Caco-2 (cell line): ENCODE data around the gene TATDN2. TPM values are rescaled to one million over a fixed set of nuclear protein-coding genes. Genes with fewer than 3 reads are reported as not detected.

Experiments
- BruUV-seq: library from RNA; stranded (reverse); fragments of 400-500 nt; replicated peaks from 2 replicates; lab custom pipeline; 2021; lab: Mats Ljungman, UMichigan
- CTCF ChIA-PET: fragments of 300-600 bp; sonication (Branson Sonifier 250); formaldehyde crosslinking; loops from one replicate; lab custom pipeline; 2022; ENCODE audit warnings: antibody characterized with exemption; lab: Charles Lee
- POLR2A ChIA-PET: fragments of 300-600 bp; sonication (Branson Sonifier 250); formaldehyde crosslinking; loops from one replicate; lab custom pipeline; 2022; ENCODE audit warnings: antibody characterized with exemption; lab: Charles Lee
- DNase-seq, 2 experiments: peaks; one replicate each; pipeline versions ENCODE4 v3.0.0 to v3.0.0-alpha.2; 2020 to 2022
- H3K27me3 ChIP-seq: replicated peaks from 2 replicates; pipeline ENCODE4 v1.6.0; 2011; ENCODE audit warnings: low read length; ENCODE audit not compliant: control insufficient read depth, insufficient read depth
- H3K36me3 ChIP-seq: 2 replicates; pipeline ENCODE4 v1.5.1; 2011; ENCODE audit warnings: low read length; ENCODE audit not compliant: control insufficient read depth, insufficient read depth
- H3K4me1 ChIP-seq: fragments of 250-450 bp; sonication (Bioruptor Pico); 2 replicates; pipeline ENCODE4 v1.5.1; 2020; ENCODE audit warnings: mild to moderate bottlenecking
- H3K4me3 ChIP-seq: 2 replicates; pipeline ENCODE4 v1.5.1; 2011; ENCODE audit warnings: low read depth, mild to moderate bottlenecking, control low read depth, low read length
- H3K9me3 ChIP-seq: fragments of 250-450 bp; sonication (Bioruptor Pico); 2 replicates; pipeline ENCODE4 v1.5.1; 2020; ENCODE audit warnings: mild to moderate bottlenecking, moderate library complexity
- H3K27ac Mint-ChIP-seq: one replicate; pipeline ENCODE4 v1.8.0; 2022; ENCODE audit warnings: mixed read lengths; ENCODE audit not compliant: unreplicated experiment
- H3K27me3 Mint-ChIP-seq: one replicate; pipeline ENCODE4 v1.8.0; 2022; ENCODE audit warnings: mixed read lengths; ENCODE audit not compliant: insufficient read depth, unreplicated experiment
- H3K36me3 Mint-ChIP-seq: one replicate; pipeline ENCODE4 v1.8.0; 2022; ENCODE audit warnings: mild to moderate bottlenecking, mixed read lengths; ENCODE audit not compliant: insufficient read depth, unreplicated experiment
- H3K4me1 Mint-ChIP-seq: one replicate; pipeline ENCODE4 v1.8.0; 2022; ENCODE audit warnings: low read depth, mixed read lengths; ENCODE audit not compliant: unreplicated experiment
- H3K4me3 Mint-ChIP-seq: one replicate; pipeline ENCODE4 v1.8.0; 2022; ENCODE audit warnings: mild to moderate bottlenecking, moderate library complexity, mixed read lengths; ENCODE audit not compliant: unreplicated experiment
- H3K9me3 Mint-ChIP-seq: one replicate; pipeline ENCODE4 v1.8.0; 2022; ENCODE audit warnings: mixed read lengths; ENCODE audit not compliant: unreplicated experiment
- CTCF ChIP-seq, 2 experiments: fragments of 200-600 bp in 1 of 2; IDR thresholded peaks; 1 replicate in 1 of 2; 2 replicates in 1 of 2; pipeline versions ENCODE4 v1.5.1 to v1.8.0; 2011 to 2022; ENCODE audit warnings: antibody characterized with exemption in 1 of 2, control low read depth in 1 of 2, inconsistent platforms in 1 of 2, low read depth in 1 of 2, low read length in 1 of 2, mild to moderate bottlenecking in 1 of 2, moderate library complexity in 1 of 2; ENCODE audit not compliant: insufficient read depth in 1 of 2, severe bottlenecking in 1 of 2, unreplicated experiment in 1 of 2
- intact Hi-C: fragments of 100-400 bp; cut with micrococcal nuclease; formaldehyde crosslinking; loops from one replicate; pipeline ENCODE4 v1.10.0; 2022; ENCODE audit not compliant: unreplicated experiment
- total RNA-seq: library from RNA; stranded (reverse); gene quantifications from 2 replicates; pipeline ENCODE4 v1.2.3, GENCODE V29; 2022

TATDN2 gene
- total RNA-seq, 1 experiment from 2014 or later = 32.1 TPM

GRCh38 chr3:10232137-10232536 is 16.1 kb upstream of the TATDN2 start:
- Mint-ChIP-seq H3K4me3 (no peak overlapping the region), H3K27ac (no peak overlapping the region), H3K9me3 (no peaks in the 10 kb centered on the region), H3K36me3 (peaks cover 15% of the 10 kb centered on the region), H3K4me1 (no peaks in the 10 kb centered on the region), H3K27me3 (no peaks in the 10 kb centered on the region)
- H3K9me3 ChIP-seq = no peaks in the 10 kb centered on the region
- H3K4me3 ChIP-seq = no peak overlapping the region
- H3K36me3 ChIP-seq = no peaks in the 10 kb centered on the region
- H3K4me1 ChIP-seq = no peaks in the 10 kb centered on the region
- TF ChIP-seq CTCF (IDR thresholded peaks at IDR 0.05; ENCODE audit: insufficient read depth in 1 of 2, low read depth in 1 of 2, low read length in 1 of 2, severe bottlenecking in 1 of 2, unreplicated experiment in 1 of 2) = no peak
- intact Hi-C loops = no loop called here
- H3K27me3 ChIP-seq = no peaks in the 10 kb centered on the region
- DNase-seq = no peak
- ChIA-PET CTCF (no interaction called here), POLR2A (no interaction called here)
- no TSS peak for BruUV-seq

GRCh38 chr3:10233988-10234387 is 14.3 kb upstream of the TATDN2 start:
- POLR2A ChIA-PET = no interaction called here
- no peak for DNase-seq
- H3K9me3 ChIP-seq = no peaks in the 10 kb centered on the region
- H3K27me3 ChIP-seq = no peaks in the 10 kb centered on the region
- no peak overlapping the region for H3K27ac Mint-ChIP-seq
- H3K9me3 Mint-ChIP-seq = no peaks in the 10 kb centered on the region
- H3K36me3 ChIP-seq = peaks cover 2% of the 10 kb centered on the region; the same call in 1 of the 2 replicates
- no peak overlapping the region for H3K4me3 Mint-ChIP-seq
- intact Hi-C loops = no loop called here
- no peak for TF ChIP-seq CTCF (IDR thresholded peaks at IDR 0.05; ENCODE audit: insufficient read depth in 1 of 2, low read depth in 1 of 2, low read length in 1 of 2, severe bottlenecking in 1 of 2, unreplicated experiment in 1 of 2)
- no peaks in the 10 kb centered on the region for H3K4me1 ChIP-seq
- CTCF ChIA-PET = no interaction called here
- no peaks in the 10 kb centered on the region for H3K4me1 Mint-ChIP-seq
- no TSS peak for BruUV-seq
- H3K36me3 Mint-ChIP-seq = peaks cover 23% of the 10 kb centered on the region
- no peak overlapping the region for H3K4me3 ChIP-seq
- H3K27me3 Mint-ChIP-seq = no peaks in the 10 kb centered on the region

- H3K36me3 ChIP-seq = peaks cover 2% of the 10 kb centered on the region; the same call in 1 of the 2 replicates
- ChIA-PET CTCF (no interaction called here), POLR2A (no interaction called here)
- no TSS peak for BruUV-seq
- no peak overlapping the region for H3K4me3 ChIP-seq
- DNase-seq = no peak
- no peaks in the 10 kb centered on the region for H3K4me1 ChIP-seq
- no peaks in the 10 kb centered on the region for H3K4me1 Mint-ChIP-seq
- H3K9me3 Mint-ChIP-seq = no peaks in the 10 kb centered on the region
- H3K9me3 ChIP-seq = no peaks in the 10 kb centered on the region
- H3K36me3 Mint-ChIP-seq = peaks cover 23% of the 10 kb centered on the region
- no peaks in the 10 kb centered on the region for H3K27me3 Mint-ChIP-seq
- no peak overlapping the region for H3K4me3 Mint-ChIP-seq
- intact Hi-C loops = no loop called here
- H3K27me3 ChIP-seq = no peaks in the 10 kb centered on the region
- H3K27ac Mint-ChIP-seq = no peak overlapping the region
- TF ChIP-seq CTCF (IDR thresholded peaks at IDR 0.05; ENCODE audit: insufficient read depth in 1 of 2, low read depth in 1 of 2, low read length in 1 of 2, severe bottlenecking in 1 of 2, unreplicated experiment in 1 of 2) = no peak
Measured at GRCh38 chr3:10234526-10235230, 13.6 kb upstream of the TATDN2 start.
